Sigmoid colon (tissue), 4 donors: ENCODE results near the gene EIPR1.

Experiments used
- CTCF ChIP-seq, 4 experiments: fragments of 450-650 bp in 3 of 4; fragments of 200-600 bp in 1 of 4; IDR thresholded peaks; one replicate each; pipeline ENCODE4 v1.5.1; 2016 to 2019; ENCODE audit warnings: antibody characterized with exemption in 4 of 4, mild to moderate bottlenecking in 3 of 4, moderate library complexity in 2 of 4
- POLR2AphosphoS5 ChIP-seq, 4 donors: sonication (generic); formaldehyde crosslinking; IDR thresholded peaks; one replicate each; pipeline ENCODE4 v1.6.1; 2017; ENCODE audit warnings: antibody characterized with exemption in 4 of 4

GRCh38 chr2:3181416-3182010, 196.1 kb downstream of the EIPR1 start:
- TF ChIP-seq CTCF (IDR thresholded peaks at IDR 0.05): no peak
- no peak for TF ChIP-seq POLR2AphosphoS5 (IDR thresholded peaks at IDR 0.05)
